HFF-Myc (cell line): ENCODE results near the gene UCN2.

Experiments used
- DNase-seq: peaks from one replicate; pipeline ENCODE4 v3.0.0-alpha.2; 2011; ENCODE audit warnings: low read depth; ENCODE audit errors: extremely low read depth
- H3K4me3 ChIP-seq: replicated peaks from 2 replicates; pipeline ENCODE4 v1.5.1; 2011; ENCODE audit warnings: low read depth, mild to moderate bottlenecking, control low read depth, low read length
- TF ChIP-seq, protein P1 (sequence below): IDR thresholded peaks from 2 replicates; pipeline ENCODE4 v1.5.1; 2012; ENCODE audit warnings: mild to moderate bottlenecking, low read depth, low read length, control low read depth; ENCODE audit errors: missing control alignments

Gene UCN2, protein sequence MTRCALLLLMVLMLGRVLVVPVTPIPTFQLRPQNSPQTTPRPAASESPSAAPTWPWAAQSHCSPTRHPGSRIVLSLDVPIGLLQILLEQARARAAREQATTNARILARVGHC

DNA sequence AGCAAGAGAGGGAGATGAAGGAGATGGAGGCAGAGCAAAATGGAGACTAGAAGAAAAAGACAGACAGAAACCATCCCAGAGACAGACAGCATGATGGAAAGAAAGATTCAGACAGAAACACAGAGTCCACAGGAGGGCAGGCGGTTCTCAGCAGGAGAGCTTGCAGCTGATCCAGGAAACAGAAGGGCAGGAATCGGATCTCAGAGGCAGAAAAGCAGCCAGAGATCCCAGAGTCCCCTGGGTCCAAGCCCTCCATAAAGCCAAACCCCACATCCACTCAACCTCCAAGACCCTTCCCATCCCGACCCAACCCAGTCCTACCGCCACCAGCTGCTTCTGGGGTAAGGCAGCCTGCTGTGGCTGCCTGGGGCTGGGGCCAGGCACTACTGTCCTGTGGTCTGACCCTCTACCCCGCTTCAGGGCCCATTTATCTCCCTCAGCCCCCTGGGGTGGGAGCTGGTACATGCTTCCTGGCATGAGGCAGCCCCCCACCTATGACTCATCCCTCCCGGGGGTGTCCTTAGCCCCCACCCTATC lies at the start of gene UCN2:
TSS of gene UCN2 (minus strand) at position 400 of the 537 bp plus-strand sequence. CDS start 657 bp downstream, outside the sequence.
- TF ChIP-seq, protein P1, sequence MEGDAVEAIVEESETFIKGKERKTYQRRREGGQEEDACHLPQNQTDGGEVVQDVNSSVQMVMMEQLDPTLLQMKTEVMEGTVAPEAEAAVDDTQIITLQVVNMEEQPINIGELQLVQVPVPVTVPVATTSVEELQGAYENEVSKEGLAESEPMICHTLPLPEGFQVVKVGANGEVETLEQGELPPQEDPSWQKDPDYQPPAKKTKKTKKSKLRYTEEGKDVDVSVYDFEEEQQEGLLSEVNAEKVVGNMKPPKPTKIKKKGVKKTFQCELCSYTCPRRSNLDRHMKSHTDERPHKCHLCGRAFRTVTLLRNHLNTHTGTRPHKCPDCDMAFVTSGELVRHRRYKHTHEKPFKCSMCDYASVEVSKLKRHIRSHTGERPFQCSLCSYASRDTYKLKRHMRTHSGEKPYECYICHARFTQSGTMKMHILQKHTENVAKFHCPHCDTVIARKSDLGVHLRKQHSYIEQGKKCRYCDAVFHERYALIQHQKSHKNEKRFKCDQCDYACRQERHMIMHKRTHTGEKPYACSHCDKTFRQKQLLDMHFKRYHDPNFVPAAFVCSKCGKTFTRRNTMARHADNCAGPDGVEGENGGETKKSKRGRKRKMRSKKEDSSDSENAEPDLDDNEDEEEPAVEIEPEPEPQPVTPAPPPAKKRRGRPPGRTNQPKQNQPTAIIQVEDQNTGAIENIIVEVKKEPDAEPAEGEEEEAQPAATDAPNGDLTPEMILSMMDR = no peak
- H3K4me3 ChIP-seq = no peak within 1 kb of the TSS
- no peak for DNase-seq

DNA sequence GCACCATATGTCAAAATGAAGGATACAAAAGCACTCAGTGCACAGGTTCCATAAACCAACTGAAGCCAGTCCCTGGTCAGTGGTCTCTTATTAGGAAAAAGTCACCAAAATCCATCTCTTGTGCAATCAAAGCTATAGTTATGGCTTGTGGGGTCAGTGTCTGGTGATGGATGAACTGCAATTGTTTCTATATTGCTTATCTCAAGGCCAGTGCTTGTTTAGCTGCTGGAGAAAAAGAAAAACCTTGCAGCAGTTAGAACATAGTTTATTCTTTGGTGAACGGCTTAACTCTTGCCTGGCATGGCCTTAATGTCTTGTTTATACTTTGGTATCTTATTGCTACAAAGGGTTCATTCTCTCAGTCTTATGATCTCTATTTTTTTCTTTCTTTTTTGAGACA lies 48.7 kb upstream of the UCN2 start:
- TF ChIP-seq, protein P1 = no peak
- H3K4me3 ChIP-seq = no peak overlapping the region
- no peak for DNase-seq

DNA sequence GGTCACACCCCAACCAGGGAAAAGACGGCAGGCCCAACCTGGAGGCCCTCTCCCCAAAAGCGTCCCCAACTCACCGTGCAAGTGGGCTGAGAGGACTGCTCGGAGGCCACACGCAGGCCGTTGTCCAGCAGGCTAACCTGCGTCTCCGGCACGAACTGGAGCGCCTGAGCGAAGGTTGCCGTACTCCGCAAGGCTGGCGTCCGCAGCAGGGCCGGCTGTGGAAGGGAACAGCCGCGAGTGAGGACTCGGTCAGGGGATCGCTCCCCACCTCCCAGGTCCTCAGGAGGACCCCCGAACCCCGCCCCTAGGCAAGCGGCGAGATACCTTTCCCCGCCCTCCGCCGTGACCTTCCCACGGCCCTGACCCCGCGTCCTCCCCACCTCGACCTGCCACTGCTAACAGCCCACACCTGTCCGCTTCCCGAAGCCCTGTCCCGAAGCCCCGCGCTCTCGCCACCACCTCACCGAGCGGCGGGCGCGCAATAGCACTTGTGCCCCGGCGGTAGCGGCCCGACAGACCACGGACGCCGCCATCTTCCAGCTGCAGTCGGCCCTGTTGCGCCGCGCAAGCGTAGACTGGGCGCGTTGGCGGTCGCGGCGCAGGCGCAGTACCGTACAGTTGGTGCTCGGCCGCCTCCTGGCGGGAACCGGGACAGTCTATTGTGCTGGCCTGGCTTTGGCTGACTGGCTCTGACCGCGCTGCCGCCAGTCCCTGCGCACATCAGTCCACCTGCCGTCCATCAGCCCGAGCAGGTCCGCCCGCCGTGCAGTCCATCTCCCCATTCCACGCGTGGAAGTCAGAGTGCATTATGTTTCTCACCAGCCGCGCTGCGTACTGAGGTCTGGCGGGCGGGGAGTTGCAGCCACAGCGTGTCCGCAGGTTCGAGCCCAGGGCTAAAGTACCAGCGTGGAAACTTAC lies 45.8 kb upstream of the UCN2 start, which contains the start of gene UQCRC1:
TSS of gene UQCRC1 (minus strand) at position 559 of the 918 bp plus-strand sequence. CDS start at position 533, 26 bp downstream.
- peak; percentile 67 for DNase-seq
- peak within 1 kb of the TSS; percentile 97 for H3K4me3 ChIP-seq
- TF ChIP-seq, protein P1 = peak; percentile 56

DNA sequence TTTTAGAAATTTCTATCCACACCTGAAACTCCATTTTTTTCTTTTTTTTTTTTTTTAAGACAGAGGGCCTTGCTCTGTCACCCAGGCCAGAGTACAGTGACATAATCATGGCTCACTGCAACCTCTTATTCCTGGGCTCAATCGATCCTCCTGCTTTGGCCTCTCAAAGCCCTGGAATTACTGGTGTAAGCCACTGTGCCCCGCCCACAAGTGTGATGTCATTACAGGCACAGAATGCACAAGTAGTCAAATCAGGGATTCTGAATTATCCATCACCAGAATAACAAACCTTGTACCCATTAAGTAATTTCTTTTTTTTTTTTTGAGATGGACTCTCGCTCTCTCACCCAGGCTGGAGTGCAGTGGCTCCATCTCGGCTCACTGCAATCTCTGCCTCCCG lies 43.9 kb upstream of the UCN2 start:
- no peak overlapping the region for H3K4me3 ChIP-seq
- TF ChIP-seq, protein P1 = no peak
- no peak for DNase-seq

DNA sequence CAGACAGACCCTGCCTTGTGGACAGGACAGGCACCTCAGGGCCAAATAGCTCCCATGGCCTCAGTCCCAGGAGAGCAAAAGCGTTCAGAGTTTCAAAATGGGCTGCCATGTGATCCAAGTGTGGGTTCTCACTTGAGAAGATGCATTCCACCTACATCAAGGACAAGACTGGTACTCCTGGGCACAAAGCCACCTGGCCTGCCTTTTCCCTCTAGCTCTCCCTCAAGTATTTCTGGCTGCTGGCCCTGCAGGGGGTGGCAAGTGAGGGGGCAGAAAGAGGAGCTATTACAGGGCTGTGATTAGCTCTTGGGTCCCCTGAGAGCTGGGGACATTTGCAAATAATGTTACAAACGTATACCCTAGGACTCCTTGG lies 38.0 kb upstream of the UCN2 start:
- no peak overlapping the region for H3K4me3 ChIP-seq
- TF ChIP-seq, protein P1 = no peak
- no peak for DNase-seq

DNA sequence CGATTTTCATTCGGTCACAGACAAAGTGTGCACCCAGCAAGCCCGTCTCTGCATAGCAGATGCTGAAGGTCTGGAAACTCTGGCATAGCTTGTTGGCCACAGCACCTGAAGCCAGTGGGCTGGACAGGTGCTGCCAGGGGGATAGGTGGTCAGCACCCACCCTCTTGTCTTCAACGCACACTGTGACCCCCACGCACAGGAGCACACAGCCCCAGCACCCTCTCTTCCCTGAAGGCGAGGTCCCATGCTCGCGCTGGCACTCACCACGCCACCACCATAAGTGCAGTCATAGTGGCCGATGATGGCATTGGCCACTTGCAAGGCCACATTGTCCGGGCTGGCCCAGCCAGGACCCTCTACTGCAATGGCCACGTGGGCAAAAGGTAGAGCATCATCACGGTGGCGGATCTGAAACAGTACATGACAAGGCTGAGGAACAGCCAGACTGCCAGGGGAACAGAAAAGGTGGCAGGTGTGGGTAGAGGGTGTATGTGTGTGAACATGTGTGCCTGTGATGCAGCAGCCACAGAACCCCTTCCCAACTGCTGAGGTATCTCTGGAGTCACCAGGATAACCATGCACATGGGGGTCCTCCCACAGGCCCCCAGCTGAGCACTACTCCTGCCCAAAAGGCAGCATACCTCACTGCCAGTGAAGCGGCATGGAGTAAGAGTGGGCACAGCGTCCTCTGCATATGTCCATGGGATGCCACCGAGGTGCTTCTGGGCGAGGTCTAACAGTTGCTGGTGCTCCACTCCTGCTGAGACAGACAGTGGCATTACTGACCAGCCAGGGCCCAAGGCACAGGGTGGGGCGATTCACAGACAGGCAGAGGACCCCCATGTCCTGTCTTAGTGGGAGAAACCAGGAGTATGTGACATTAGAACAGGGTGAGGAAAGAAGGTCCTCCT lies 37.4 kb upstream of the UCN2 start:
- TF ChIP-seq, protein P1 = no peak
- no peak overlapping the region for H3K4me3 ChIP-seq
- no peak for DNase-seq
